ENCODE data around the gene CDC42BPB.

- TF ChIP-seq, protein P1, sequence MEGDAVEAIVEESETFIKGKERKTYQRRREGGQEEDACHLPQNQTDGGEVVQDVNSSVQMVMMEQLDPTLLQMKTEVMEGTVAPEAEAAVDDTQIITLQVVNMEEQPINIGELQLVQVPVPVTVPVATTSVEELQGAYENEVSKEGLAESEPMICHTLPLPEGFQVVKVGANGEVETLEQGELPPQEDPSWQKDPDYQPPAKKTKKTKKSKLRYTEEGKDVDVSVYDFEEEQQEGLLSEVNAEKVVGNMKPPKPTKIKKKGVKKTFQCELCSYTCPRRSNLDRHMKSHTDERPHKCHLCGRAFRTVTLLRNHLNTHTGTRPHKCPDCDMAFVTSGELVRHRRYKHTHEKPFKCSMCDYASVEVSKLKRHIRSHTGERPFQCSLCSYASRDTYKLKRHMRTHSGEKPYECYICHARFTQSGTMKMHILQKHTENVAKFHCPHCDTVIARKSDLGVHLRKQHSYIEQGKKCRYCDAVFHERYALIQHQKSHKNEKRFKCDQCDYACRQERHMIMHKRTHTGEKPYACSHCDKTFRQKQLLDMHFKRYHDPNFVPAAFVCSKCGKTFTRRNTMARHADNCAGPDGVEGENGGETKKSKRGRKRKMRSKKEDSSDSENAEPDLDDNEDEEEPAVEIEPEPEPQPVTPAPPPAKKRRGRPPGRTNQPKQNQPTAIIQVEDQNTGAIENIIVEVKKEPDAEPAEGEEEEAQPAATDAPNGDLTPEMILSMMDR (IDR thresholded peaks at IDR 0.05), result no peak
- TF ChIP-seq MXI1 (IDR thresholded peaks at IDR 0.05; ENCODE audit: low read depth, low read length), result no peak
- TF ChIP-seq RCOR1 (IDR thresholded peaks at IDR 0.05; ENCODE audit: low read length), result no peak
- TF ChIP-seq RAD21 (IDR thresholded peaks at IDR 0.05; ENCODE audit: low read length), result no peak
- TF ChIP-seq POLR2AphosphoS5 (IDR thresholded peaks at IDR 0.05; ENCODE audit: low read depth, low read length), result no peak
- TF ChIP-seq, protein P2, sequence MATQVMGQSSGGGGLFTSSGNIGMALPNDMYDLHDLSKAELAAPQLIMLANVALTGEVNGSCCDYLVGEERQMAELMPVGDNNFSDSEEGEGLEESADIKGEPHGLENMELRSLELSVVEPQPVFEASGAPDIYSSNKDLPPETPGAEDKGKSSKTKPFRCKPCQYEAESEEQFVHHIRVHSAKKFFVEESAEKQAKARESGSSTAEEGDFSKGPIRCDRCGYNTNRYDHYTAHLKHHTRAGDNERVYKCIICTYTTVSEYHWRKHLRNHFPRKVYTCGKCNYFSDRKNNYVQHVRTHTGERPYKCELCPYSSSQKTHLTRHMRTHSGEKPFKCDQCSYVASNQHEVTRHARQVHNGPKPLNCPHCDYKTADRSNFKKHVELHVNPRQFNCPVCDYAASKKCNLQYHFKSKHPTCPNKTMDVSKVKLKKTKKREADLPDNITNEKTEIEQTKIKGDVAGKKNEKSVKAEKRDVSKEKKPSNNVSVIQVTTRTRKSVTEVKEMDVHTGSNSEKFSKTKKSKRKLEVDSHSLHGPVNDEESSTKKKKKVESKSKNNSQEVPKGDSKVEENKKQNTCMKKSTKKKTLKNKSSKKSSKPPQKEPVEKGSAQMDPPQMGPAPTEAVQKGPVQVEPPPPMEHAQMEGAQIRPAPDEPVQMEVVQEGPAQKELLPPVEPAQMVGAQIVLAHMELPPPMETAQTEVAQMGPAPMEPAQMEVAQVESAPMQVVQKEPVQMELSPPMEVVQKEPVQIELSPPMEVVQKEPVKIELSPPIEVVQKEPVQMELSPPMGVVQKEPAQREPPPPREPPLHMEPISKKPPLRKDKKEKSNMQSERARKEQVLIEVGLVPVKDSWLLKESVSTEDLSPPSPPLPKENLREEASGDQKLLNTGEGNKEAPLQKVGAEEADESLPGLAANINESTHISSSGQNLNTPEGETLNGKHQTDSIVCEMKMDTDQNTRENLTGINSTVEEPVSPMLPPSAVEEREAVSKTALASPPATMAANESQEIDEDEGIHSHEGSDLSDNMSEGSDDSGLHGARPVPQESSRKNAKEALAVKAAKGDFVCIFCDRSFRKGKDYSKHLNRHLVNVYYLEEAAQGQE (IDR thresholded peaks at IDR 0.05; ENCODE audit: low read depth, low read length), result no peak
- TF ChIP-seq JUND (IDR thresholded peaks at IDR 0.05), result no peak
- TF ChIP-seq, protein P3, sequence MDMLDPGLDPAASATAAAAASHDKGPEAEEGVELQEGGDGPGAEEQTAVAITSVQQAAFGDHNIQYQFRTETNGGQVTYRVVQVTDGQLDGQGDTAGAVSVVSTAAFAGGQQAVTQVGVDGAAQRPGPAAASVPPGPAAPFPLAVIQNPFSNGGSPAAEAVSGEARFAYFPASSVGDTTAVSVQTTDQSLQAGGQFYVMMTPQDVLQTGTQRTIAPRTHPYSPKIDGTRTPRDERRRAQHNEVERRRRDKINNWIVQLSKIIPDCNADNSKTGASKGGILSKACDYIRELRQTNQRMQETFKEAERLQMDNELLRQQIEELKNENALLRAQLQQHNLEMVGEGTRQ (IDR thresholded peaks at IDR 0.05; ENCODE audit: borderline replicate concordance, low read depth, low read length), result no peak
- TF ChIP-seq, protein P4, sequence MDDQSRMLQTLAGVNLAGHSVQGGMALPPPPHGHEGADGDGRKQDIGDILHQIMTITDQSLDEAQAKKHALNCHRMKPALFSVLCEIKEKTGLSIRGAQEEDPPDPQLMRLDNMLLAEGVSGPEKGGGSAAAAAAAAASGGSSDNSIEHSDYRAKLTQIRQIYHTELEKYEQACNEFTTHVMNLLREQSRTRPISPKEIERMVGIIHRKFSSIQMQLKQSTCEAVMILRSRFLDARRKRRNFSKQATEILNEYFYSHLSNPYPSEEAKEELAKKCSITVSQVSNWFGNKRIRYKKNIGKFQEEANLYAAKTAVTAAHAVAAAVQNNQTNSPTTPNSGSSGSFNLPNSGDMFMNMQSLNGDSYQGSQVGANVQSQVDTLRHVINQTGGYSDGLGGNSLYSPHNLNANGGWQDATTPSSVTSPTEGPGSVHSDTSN (IDR thresholded peaks at IDR 0.05), result no peak
- TF ChIP-seq TEAD4 (IDR thresholded peaks at IDR 0.05; ENCODE audit: borderline replicate concordance, insufficient read depth), result no peak
Observed at GRCh38 chr14:103028772-103029171, 28.6 kb downstream of the CDC42BPB start.
